PC-3 (cell line): ENCODE data around the gene SDHAF1. TPM values are rescaled to one million over a fixed set of nuclear protein-coding genes. Genes with fewer than 3 reads are reported as not detected.

Experiments
- ATAC-seq: fragments of 200-7000 bp; cut with Tn5 transposase; 2 replicates; pipeline ENCODE4 v1.9.1; 2020; ENCODE audit warnings: mild to moderate bottlenecking, moderate library complexity
- BruUV-seq: library from RNA; stranded (reverse); fragments of 400-500 nt; replicated peaks from 2 replicates; lab custom pipeline; 2021; lab: Mats Ljungman, UMichigan
- CTCF ChIA-PET: fragments of 300-600 bp; sonication (Branson Sonifier 250); formaldehyde crosslinking; loops from one replicate; lab custom pipeline; 2022; ENCODE audit warnings: antibody characterized with exemption; lab: Charles Lee
- POLR2A ChIA-PET: fragments of 300-600 bp; sonication (Branson Sonifier 250); formaldehyde crosslinking; loops from one replicate; lab custom pipeline; 2022; ENCODE audit warnings: antibody characterized with exemption; ENCODE audit not compliant: unreplicated experiment; lab: Charles Lee
- DNase-seq: peaks from one replicate; pipeline ENCODE4 v3.0.0-alpha.2; 2015
- H2AFZ ChIP-seq: fragments of 300-600 bp; sonication (generic); 2 replicates; pipeline ENCODE4 v1.6.0; 2016; ENCODE audit warnings: antibody characterized with exemption, low read length
- H3F3A ChIP-seq: fragments of 300-600 bp; sonication (generic); one replicate; pipeline ENCODE4 v1.6.0; 2017; ENCODE audit warnings: antibody characterized with exemption, low read length, control low read depth, mild to moderate bottlenecking; ENCODE audit not compliant: unreplicated experiment
- H3K27ac ChIP-seq: fragments of 300-600 bp; sonication (generic); 2 replicates; pipeline ENCODE4 v1.5.1; 2016; ENCODE audit warnings: mild to moderate bottlenecking, low read length
- H3K27me3 ChIP-seq: fragments of 300-600 bp; sonication (generic); 2 replicates; pipeline ENCODE4 v1.6.1; 2016; ENCODE audit warnings: low read length, mixed read lengths
- H3K36me3 ChIP-seq: fragments of 300-600 bp; sonication (generic); 2 replicates; pipeline ENCODE4 v1.6.1; 2016; ENCODE audit warnings: low read depth, mixed run types, low read length, mixed read lengths
- H3K4me1 ChIP-seq: fragments of 300-600 bp; sonication (generic); 2 replicates; pipeline ENCODE4 v1.5.1; 2016; ENCODE audit warnings: low read length; ENCODE audit not compliant: insufficient read depth
- H3K4me2 ChIP-seq: fragments of 300-600 bp; sonication (generic); 2 replicates; pipeline ENCODE4 v1.6.0; 2016; ENCODE audit warnings: low read length
- H3K4me3 ChIP-seq: fragments of 300-600 bp; sonication (generic); 2 replicates; pipeline ENCODE4 v1.5.1; 2016; ENCODE audit warnings: mild to moderate bottlenecking, low read length, mixed read lengths
- H3K79me2 ChIP-seq: fragments of 300-600 bp; sonication (generic); 2 replicates; pipeline ENCODE4 v1.6.1; 2017; ENCODE audit warnings: low read length, mixed read lengths
- H3K9ac ChIP-seq: fragments of 300-600 bp; sonication (generic); 2 replicates; pipeline ENCODE4 v1.6.0; 2016; ENCODE audit warnings: mild to moderate bottlenecking, low read length
- H3K9me2 ChIP-seq: fragments of 300-600 bp; sonication (generic); replicated peaks from 2 replicates; pipeline ENCODE4 v1.6.1; 2016; ENCODE audit warnings: mixed run types, low read length, mixed read lengths
- H3K9me3 ChIP-seq: fragments of 300-600 bp; sonication (generic); 2 replicates; pipeline ENCODE4 v1.6.1; 2016; ENCODE audit warnings: low read length, mixed read lengths
- H4K20me1 ChIP-seq: fragments of 300-600 bp; sonication (generic); 2 replicates; pipeline ENCODE4 v1.6.1; 2016; ENCODE audit warnings: low read length, mixed read lengths
- CTCF ChIP-seq: fragments of 300-600 bp; sonication (generic); conservative IDR thresholded peaks from 2 replicates; pipeline ENCODE4 v1.5.1; 2017; ENCODE audit warnings: antibody characterized with exemption, low read depth, mild to moderate bottlenecking, low read length
- EZH2 ChIP-seq: fragments of 300-600 bp; sonication (generic); IDR thresholded peaks from one replicate; pipeline ENCODE4 v1.6.1; 2017; ENCODE audit warnings: antibody characterized with exemption, mild to moderate bottlenecking, low read length; ENCODE audit not compliant: unreplicated experiment
- EZH2phosphoT487 ChIP-seq: fragments of 300-600 bp; sonication (generic); IDR thresholded peaks from 2 replicates; pipeline ENCODE4 v1.6.1; 2018; ENCODE audit warnings: mild to moderate bottlenecking, antibody characterized with exemption, low read length, borderline replicate concordance
- intact Hi-C: fragments of 100-400 bp; cut with micrococcal nuclease; formaldehyde crosslinking; loops from 2 replicates; pipeline ENCODE4 v1.9.0; 2023
- total RNA-seq: library from RNA; depleted of rRNA; stranded (reverse); fragments of >200 nt; gene quantifications from 2 replicates; pipeline ENCODE4 v1.2.3, GENCODE V29; 2014

SDHAF1 gene
- total RNA-seq, 1 experiment from 2014 or later = 24.5 TPM

- Histone ChIP-seq H3K79me2 (peaks cover 15% of the 10 kb centered on the region), H3K4me2 (no peak overlapping the region), H3K4me3 (no peak overlapping the region), H3K27ac (no peak overlapping the region), H3K36me3 (no peaks in the 10 kb centered on the region; the same call in 1 of the 2 replicates), H3K4me1 (no peaks in the 10 kb centered on the region), H3K9ac (no peak overlapping the region), H4K20me1 (no peaks in the 10 kb centered on the region), H3K9me2 (no peaks in the 10 kb centered on the region), H2AFZ (no peak overlapping the region), H3K9me3 (no peaks in the 10 kb centered on the region), H3K27me3 (no peaks in the 10 kb centered on the region), H3F3A (no peaks in the 10 kb centered on the region)
- DNase-seq (no peak), ATAC-seq (no peak)
- TF ChIP-seq CTCF = no peak
- no peak for TF ChIP-seq EZH2
- no peak for TF ChIP-seq EZH2phosphoT487
- intact Hi-C loops = no loop called here
- ChIA-PET CTCF (no interaction called here), POLR2A (no interaction called here)
- BruUV-seq = no TSS peak
These were observed 8.3 kb downstream of the SDHAF1 start for GRCh38 chr19:36003284-36003683.

- Histone ChIP-seq H3K9me2 (no peaks in the 10 kb centered on the region), H4K20me1 (no peaks in the 10 kb centered on the region), H3K9me3 (no peaks in the 10 kb centered on the region), H3F3A (no peaks in the 10 kb centered on the region), H3K27me3 (no peaks in the 10 kb centered on the region), H3K4me1 (peaks cover 5% of the 10 kb centered on the region), H3K4me3 (no peak overlapping the region), H3K9ac (no peak overlapping the region), H3K4me2 (no peak overlapping the region), H2AFZ (no peak overlapping the region), H3K27ac (no peak overlapping the region), H3K36me3 (no peaks in the 10 kb centered on the region), H3K79me2 (no peaks in the 10 kb centered on the region)
- no peak for TF ChIP-seq EZH2phosphoT487
- no peak for TF ChIP-seq EZH2
- no peak for TF ChIP-seq CTCF
- no peak for ATAC-seq
- intact Hi-C loops = no loop called here
- ChIA-PET CTCF (no interaction called here), POLR2A (no interaction called here)
- no peak for DNase-seq
- no TSS peak for BruUV-seq
These were observed 12.0 kb downstream of the SDHAF1 start for GRCh38 chr19:36006955-36007354.

GRCh38 chr19:36008336-36008978, 13.5 kb downstream of the SDHAF1 start, which contains the start of gene SYNE4:
SYNE4 (minus strand) TSS chr19:36008813; CDS start chr19:36008681, 132 bp downstream.
- Histone ChIP-seq H3K79me2 (peaks cover 6% of the 10 kb centered on the region), H3K4me3 (peak within 1 kb of the TSS; percentile 56), H3K4me2 (peak within 1 kb of the TSS; percentile 83), H3K4me1 (peaks cover 7% of the 10 kb centered on the region), H3K9ac (peak within 1 kb of the TSS; percentile 40; the same call in 1 of the 2 replicates), H3K27me3 (no peaks in the 10 kb centered on the region), H3K36me3 (no peaks in the 10 kb centered on the region), H3K9me3 (no peaks in the 10 kb centered on the region), H3K27ac (no peak within 1 kb of the TSS), H3K9me2 (no peaks in the 10 kb centered on the region), H3F3A (no peaks in the 10 kb centered on the region), H2AFZ (peak within 1 kb of the TSS; percentile 65), H4K20me1 (no peaks in the 10 kb centered on the region)
- peak; percentile 64 for ATAC-seq
- BruUV-seq = no TSS peak
- intact Hi-C loops = no loop called here
- POLR2A ChIA-PET = no interaction called here
- CTCF ChIA-PET = no interaction called here
- TF ChIP-seq EZH2phosphoT487 = no peak
- TF ChIP-seq EZH2 = no peak
- TF ChIP-seq CTCF = no peak
- DNase-seq = peak; percentile 51
